ENCODE measurements around the gene C1QTNF8.
"Not testable (repeated sequence)": the region's sequence is repeated elsewhere in the genome, so short reads cannot be mapped to it uniquely, and the experiment has no call there.

Gene C1QTNF8

DNA sequence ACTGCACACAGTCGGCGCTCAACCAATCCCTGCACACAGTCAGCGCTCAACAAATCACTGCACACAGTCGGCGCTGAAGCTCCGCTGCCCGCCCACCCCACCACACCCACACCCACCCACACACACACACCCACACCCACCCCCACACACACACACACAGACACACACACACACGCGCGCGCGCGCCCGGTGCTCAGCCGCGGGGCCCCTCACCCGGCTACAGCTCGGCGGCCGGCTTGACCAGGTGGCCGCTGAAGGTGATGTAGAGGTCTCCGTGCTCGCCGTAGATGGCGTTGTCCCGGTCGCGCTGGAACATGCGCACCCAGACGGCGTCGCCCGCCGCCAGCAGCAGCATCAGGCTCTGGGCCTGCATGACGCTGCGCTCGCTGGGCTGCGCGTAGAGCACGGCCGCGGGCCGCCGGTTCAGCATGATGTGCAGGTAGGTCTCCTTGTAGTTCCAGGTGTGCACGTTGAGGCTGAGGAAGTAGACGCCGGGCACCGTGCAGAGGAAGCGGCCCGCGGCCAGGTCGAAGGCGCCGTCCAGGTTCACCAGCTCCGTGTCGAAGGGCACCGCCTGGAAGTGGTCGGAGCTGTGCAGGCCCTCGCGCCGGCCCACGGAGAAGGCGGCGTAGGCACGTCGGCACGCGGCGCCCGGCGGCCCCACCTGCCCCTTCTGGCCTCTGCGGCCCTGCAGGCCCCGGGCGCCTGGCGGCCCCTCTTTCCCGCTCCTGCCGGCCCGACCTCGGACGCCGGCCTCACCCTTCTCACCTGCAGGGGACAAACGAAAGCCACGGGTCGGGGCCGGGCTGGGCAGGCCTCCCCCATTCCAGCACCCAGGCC is 2.5 kb downstream of the C1QTNF8 start:
- DNase-seq (ENCODE audit: low spot score), result no peak

- DNase-seq (ENCODE audit: low spot score), result not testable (repeated sequence)
Observed at GRCh38 chr16:1092685-1093283, 3.3 kb downstream of the C1QTNF8 start.

GRCh38 chr16:1091992-1092552 is 4.0 kb downstream of the C1QTNF8 start:
- DNase-seq (ENCODE audit: low spot score), result no peak

DNA sequence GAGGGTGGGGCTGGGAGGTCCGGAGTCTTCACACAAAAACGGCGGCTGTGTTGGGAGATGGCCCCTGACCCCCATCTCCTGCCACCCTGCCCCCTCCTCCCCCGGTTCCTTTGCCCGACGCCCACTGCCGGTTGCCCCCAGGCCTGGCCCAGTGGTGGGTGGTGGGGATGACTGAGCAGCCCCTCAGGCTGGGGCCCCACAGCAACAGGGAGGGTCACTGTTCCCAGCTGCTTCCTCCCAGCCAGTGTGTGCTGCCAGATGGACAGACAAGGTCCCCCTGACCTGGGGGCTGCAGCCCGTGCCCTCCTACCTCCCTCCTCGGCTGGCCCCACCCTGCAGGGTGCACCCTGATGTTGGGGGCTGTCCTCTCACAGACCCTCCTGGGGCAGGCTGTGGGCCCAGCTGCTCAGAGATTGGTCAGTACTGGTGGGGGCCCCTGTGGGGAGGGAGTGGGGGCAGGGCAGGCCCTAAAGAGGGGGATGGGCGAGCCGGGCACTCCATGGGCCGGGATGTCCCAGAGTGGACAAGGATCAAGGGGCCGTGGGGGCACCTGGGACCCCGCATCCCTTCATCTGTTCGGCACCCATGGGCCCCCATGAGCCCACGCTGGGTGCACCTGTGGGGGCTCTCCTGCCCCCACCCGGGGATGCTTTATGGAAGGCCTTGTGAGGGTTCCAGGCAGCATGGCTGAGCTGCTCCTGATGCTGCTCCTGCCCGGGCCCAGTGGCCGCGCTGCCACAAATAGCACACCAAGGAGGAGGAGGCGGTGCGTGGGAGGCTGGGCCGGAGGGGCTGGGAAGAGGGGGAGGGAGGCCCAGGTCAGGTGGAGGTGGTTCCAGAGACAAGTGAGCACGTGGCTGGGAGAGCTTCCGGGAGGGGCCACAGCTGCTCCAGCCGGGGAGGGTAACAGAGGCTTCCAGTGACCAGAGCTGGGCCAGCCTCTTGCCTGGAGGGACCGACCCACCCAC is 5.1 kb downstream of the C1QTNF8 start:
- DNase-seq (ENCODE audit: low spot score), result no peak

- peak; percentile 18 for DNase-seq (ENCODE audit: low spot score)
Observed at GRCh38 chr16:1089822-1090619, 6.0 kb downstream of the C1QTNF8 start.

- no peak for DNase-seq (ENCODE audit: low spot score)
Observed at GRCh38 chr16:1089439-1089821, 6.6 kb downstream of the C1QTNF8 start.

DNA sequence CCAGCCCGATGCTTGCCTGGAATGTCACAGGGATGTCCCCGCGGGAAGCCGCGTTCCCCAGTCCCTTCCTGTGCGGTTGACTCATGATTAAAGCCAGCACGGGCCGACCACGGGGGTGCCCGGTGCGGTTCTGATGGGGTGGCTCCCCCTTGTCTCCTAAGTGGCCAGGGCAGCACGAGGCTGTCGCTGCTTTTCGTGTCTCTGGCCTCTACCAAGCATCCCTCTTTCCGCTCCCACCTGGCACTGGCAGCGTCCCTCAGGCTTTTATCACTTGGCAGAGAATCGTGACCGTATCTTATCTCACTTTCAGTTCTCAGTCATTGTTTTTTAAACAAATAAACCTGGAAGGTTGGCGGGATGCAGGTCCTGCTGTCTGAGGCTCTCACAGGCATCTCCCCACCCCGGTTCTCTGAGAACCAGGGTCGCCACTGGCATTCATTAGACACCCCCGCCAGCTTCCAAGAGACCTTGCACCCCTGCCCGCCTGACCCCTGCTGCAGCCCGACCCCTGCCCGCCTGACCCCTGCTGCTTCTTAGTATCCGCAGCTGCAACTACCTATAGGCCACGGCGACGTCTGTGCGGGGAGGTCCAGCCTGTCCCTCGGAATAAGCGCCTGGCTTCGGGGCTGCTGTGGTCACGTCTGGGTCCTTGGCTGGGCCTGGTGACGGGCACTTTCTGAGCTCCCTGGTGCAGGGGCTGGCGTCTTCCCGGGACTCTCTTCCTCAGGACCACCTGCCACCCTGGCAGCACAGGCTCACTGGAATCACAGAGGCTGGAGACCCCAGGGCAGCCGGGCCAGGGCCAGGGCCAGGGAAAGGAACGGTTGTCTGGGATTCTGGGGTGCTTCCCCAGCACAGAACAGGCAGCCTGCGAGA is 7.5 kb downstream of the C1QTNF8 start:
- DNase-seq (ENCODE audit: low spot score), result no peak

- DNase-seq (ENCODE audit: low spot score), result not testable (repeated sequence)
Observed at GRCh38 chr16:1086443-1086842, 9.6 kb downstream of the C1QTNF8 start.

GRCh38 chr16:1084971-1085370 is 11.1 kb downstream of the C1QTNF8 start:
- no peak for DNase-seq (ENCODE audit: low spot score)

DNA sequence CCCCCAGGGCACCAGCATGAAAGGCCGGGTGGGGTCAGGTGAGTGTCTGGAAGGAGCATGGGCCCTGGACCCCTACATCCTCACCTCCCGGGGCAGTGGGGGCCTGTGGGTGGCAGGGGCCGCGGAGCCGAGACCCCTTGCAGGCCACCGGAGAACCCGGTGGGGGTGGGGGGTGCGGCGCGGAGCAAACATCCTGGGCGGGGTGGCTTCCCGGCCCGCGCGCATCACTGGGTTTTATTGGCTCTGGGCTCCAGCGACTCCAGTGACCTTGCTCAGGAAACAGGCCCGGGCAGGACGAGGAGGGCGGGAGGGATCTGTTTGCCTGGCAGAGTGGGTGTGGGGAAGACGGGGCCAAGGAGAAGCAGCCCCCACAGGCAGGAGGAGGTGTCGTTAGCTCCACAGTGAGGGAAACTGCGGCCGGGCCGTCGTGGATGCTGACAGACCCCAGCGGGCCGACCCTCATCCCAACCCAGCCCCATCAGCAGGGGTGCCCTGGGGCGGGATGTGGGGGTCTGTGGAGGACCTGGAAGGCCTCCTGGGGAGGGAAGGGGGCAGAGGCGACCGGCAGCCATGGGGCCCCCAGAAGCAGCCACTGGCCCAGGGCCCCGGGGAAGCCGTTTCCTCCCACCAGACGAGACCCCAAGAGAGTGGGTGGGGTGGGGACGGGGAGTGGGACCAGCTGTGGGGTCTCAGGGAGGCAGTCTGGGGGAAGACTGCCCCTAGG is 12.9 kb downstream of the C1QTNF8 start:
- peak; percentile 55 for DNase-seq (ENCODE audit: low spot score)

DNA sequence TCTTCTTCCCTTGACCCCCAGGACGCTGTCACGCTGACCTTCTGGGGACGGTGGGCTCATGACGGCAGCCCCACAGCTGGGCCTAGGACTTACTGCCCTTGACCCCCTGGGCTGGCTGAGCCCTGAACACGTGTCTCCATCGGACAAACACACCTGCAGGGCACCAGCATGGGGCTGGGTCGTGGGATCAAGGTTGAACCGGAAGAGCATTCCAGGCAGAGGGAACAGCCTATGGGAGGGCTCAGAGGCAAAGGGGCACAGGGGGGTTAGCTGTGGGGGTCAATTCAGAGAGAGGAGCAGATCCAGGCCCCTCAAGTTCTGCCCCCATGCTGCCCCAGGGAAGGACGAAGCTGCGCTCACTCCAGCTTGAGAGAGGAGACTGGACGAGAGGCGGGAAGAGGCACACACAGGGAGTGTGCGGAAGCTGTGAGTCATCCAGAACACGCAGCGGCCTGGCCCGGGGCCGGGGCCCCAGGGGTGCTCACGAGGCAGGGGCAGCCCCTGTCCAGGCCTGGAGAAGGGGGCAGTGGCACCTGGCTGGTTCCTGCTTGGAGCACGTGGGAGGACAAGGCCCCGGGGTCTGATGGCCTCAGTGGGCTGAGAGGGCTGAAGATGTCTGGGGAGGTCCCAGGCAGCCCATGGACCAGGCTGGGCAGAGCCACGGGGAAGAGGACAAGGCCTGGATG is 13.6 kb downstream of the C1QTNF8 start:
- DNase-seq (ENCODE audit: low spot score), result peak; percentile 52

GRCh38 chr16:1081734-1082265 is 14.2 kb downstream of the C1QTNF8 start:
- DNase-seq (ENCODE audit: low spot score), result no peak

GRCh38 chr16:1080801-1081733 is 15.0 kb downstream of the C1QTNF8 start:
- DNase-seq (ENCODE audit: low spot score), result no peak

- no peak for DNase-seq (ENCODE audit: low spot score)
Observed at GRCh38 chr16:1079786-1080525, 16.1 kb downstream of the C1QTNF8 start.

DNA sequence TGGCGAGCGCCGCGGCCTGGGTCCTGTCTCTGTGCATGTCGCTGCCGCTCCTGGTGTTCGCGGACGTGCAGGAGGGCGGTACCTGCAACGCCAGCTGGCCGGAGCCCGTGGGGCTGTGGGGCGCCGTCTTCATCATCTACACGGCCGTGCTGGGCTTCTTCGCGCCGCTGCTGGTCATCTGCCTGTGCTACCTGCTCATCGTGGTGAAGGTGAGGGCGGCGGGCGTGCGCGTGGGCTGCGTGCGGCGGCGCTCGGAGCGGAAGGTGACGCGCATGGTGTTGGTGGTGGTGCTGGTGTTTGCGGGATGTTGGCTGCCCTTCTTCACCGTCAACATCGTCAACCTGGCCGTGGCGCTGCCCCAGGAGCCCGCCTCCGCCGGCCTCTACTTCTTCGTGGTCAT is 16.7 kb downstream of the C1QTNF8 start:
- no peak for DNase-seq (ENCODE audit: low spot score)

GRCh38 chr16:1078579-1079021 is 17.4 kb downstream of the C1QTNF8 start:
- DNase-seq (ENCODE audit: low spot score), result peak; percentile 84

All from kidney tubule cell (primary cell).